Measurements from ENCODE around the gene OPCML.

Gene OPCML

DNA sequence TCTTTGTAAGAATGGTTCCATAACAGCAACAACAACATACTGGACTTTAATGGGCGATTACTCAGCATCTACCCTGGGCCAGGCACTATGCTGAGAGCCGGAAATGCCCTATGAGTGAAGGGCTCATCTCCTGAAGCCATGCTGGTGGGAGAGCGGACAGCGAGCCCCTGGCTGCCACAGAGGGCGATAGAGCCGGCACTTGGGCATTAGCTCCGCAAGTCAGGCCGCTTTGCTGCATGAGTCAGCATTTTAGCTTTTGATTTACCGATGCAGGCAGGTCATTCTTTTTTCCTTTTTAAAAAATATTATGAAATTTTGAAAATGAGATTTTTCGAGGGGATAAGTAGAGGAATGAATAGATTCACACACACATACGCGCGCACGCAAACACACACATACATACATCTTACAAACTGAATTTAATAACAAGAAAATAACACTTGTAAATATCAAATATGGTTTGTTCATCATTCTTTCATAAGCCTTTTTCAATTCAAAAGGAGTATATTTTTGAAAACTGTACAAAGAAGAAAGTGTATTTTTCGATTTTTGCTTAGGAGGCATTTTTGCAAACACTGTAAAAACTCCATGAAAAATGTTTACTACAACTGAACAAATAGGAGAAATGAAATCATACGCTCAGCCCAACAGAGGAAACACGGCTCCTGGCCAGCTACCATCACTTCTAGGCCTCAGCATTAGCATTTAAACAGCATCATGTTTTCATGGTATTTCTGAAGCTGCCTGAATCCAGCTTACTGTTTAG, 667.3 kb downstream of the OPCML start:
- CTCF ChIA-PET, result interaction anchor here (0.7 to 1.3 kb wide), 3 partner anchors 14 to 76 kb away, joined by 3 read pairs; no protein-coding TSS in a partner anchor
- POLR2A ChIA-PET, result no interaction called here
- TF ChIP-seq, protein P1, sequence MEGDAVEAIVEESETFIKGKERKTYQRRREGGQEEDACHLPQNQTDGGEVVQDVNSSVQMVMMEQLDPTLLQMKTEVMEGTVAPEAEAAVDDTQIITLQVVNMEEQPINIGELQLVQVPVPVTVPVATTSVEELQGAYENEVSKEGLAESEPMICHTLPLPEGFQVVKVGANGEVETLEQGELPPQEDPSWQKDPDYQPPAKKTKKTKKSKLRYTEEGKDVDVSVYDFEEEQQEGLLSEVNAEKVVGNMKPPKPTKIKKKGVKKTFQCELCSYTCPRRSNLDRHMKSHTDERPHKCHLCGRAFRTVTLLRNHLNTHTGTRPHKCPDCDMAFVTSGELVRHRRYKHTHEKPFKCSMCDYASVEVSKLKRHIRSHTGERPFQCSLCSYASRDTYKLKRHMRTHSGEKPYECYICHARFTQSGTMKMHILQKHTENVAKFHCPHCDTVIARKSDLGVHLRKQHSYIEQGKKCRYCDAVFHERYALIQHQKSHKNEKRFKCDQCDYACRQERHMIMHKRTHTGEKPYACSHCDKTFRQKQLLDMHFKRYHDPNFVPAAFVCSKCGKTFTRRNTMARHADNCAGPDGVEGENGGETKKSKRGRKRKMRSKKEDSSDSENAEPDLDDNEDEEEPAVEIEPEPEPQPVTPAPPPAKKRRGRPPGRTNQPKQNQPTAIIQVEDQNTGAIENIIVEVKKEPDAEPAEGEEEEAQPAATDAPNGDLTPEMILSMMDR (IDR thresholded peaks at IDR 0.05; ENCODE audit: insufficient read depth, low read length, missing control alignments), result no peak
- no peak overlapping the region for H3K4me3 ChIP-seq (ENCODE audit: low read depth, low read length)
- no peak for DNase-seq (ENCODE audit: low read depth, low spot score)

DNA sequence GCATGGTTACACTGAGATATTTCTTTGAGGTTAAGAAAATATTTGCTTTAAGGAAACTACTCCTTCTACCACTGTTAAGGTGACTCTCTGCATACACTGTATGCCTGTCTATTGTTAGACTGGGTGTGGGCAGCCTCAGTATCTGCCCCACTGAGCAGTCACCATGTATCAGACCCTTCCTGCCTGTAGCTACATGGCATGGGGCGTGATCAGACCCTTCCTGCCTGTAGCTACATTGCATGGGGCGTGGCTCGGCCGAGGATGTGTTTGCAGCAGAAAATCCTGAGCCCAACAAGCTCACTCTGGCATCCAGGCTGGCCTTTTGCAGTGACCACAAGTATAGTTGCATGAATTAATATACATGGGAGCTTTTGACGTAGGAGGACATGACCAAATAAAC, 669.4 kb downstream of the OPCML start:
- ChIA-PET CTCF (interaction anchor here (0.6 to 2.0 kb wide), 3 partner anchors 24 to 1164 kb away, joined by 3 to 5 read pairs (median 4); no protein-coding TSS in a partner anchor), POLR2A (no interaction called here)
- H3K4me3 ChIP-seq (ENCODE audit: low read depth, low read length), result no peak overlapping the region
- no peak for DNase-seq (ENCODE audit: low read depth, low spot score)
- TF ChIP-seq, protein P1 (IDR thresholded peaks at IDR 0.05; ENCODE audit: insufficient read depth, low read length, missing control alignments), result no peak

DNA sequence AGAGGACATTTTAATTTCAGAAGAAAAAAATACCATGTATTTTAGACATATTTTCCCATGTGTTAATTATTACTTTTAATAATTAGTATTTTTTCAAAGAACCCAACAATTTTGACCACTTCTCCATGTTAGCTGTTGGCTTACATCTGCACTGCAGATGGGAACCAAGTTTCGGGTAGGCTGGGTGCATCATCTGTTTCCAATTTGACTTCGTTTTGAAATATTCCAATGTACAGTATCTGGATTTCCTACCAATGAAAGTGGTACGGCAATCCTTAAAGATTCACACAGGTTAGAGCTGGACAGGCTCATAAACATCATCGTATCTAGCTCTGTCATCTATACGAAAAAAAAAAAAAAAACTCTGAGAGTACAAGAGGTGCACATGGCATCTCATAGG, 670.2 kb downstream of the OPCML start:
- CTCF ChIA-PET, result interaction anchor here (0.6 to 2.0 kb wide), 4 partner anchors 19 to 1163 kb away, joined by 3 to 5 read pairs (median 4); no protein-coding TSS in a partner anchor

DNA sequence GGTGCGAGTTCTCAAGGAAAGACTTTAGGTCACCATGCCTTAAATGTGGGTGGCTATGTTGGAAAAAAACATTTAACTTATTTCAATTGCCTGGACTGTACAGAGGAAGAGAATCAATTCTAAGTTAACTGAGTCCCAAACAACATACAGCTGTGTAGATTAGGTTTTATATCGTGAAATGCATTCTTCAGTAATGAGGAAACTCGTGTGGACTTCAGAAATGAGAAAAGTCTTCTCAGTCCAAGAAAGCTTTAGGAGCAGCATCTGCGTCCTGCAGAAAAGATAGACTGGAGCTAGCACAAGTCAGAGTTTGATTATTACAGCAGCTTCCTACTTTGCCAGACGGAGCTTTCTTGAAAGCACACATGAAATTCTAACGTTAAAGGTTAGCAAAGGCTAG, 673.0 kb downstream of the OPCML start:
- no peak overlapping the region for H3K4me3 ChIP-seq (ENCODE audit: low read depth, low read length)
- no peak for DNase-seq (ENCODE audit: low read depth, low spot score)
- CTCF ChIA-PET, result interaction anchor here (0.5 to 2.4 kb wide), 6 partner anchors 9 to 742 kb away, joined by 3 to 11 read pairs (median 4); no protein-coding TSS in a partner anchor
- TF ChIP-seq, protein P1 (IDR thresholded peaks at IDR 0.05; ENCODE audit: insufficient read depth, low read length, missing control alignments), result no peak
- POLR2A ChIA-PET, result no interaction called here

More for the DNA sequence above, 670.2 kb downstream of the OPCML start:
- DNase-seq (ENCODE audit: low read depth, low spot score), result no peak
- POLR2A ChIA-PET, result no interaction called here
- TF ChIP-seq, protein P1 (IDR thresholded peaks at IDR 0.05; ENCODE audit: insufficient read depth, low read length, missing control alignments), result no peak
- no peak overlapping the region for H3K4me3 ChIP-seq (ENCODE audit: low read depth, low read length)

DNA sequence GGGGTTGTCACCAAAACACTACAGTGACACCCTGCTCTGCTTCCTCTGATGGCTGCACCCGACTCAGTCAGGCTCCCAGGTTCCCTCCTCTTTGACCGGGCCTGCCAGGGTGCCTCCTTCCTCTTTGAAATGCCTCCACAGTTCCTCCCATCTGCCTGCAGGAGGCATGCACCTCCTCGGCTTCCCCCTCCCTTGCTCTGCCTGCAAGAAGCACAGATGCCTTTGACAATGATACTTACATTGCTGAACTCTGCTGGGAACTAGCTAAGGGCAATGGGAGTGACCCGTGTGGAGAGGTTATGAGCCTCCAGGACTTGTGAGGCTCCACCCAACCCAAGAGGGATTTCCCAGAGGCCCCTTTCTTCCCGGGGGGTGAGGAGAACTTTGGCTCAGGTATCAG, 674.1 kb downstream of the OPCML start:
- CTCF ChIA-PET, result interaction anchor here (0.9 to 2.3 kb wide), 4 partner anchors 9 to 203 kb away, joined by 3 to 11 read pairs (median 6); no protein-coding TSS in a partner anchor
- TF ChIP-seq, protein P1 (IDR thresholded peaks at IDR 0.05; ENCODE audit: insufficient read depth, low read length, missing control alignments), result peak; percentile 61
- H3K4me3 ChIP-seq (ENCODE audit: low read depth, low read length), result no peak overlapping the region
- POLR2A ChIA-PET, result no interaction called here
- no peak for DNase-seq (ENCODE audit: low read depth, low spot score)

DNA sequence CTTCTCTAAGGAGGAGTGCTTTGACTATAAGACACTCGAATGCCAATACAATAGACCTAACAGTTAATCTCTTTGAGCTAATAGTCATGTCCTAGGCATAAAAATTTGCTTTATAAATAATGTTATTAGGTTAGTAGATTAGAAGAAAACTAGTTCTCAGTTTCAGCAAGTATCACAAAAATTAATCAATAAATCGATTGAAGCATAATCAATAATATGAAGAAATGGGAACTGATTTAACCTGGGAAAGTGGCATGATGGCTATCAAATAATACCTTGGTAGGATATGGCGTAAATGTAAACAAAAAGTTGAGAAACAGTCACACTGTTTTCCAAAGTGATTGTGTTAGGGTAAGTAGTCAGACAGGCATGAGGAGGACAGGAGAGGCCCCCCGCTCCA, 676.3 kb downstream of the OPCML start:
- TF ChIP-seq, protein P1 (IDR thresholded peaks at IDR 0.05; ENCODE audit: insufficient read depth, low read length, missing control alignments), result no peak
- ChIA-PET POLR2A (no interaction called here), CTCF (no interaction called here)
- DNase-seq (ENCODE audit: low read depth, low spot score), result no peak
- H3K4me3 ChIP-seq (ENCODE audit: low read depth, low read length), result no peak overlapping the region
